22Rv1 (cell line): ENCODE results near the gene ANKRD6.

ENCODE experiments used
- H3K27ac ChIP-seq: fragments of 450-650 bp; 2 replicates; pipeline ENCODE4 v1.5.1; 2017
- CTCF ChIP-seq: fragments of 450-650 bp; IDR thresholded peaks from 2 replicates; pipeline ENCODE4 v1.5.1; 2017; ENCODE audit warnings: mild to moderate bottlenecking
- ZFX ChIP-seq: fragments of 450-650 bp; IDR thresholded peaks from 2 replicates; pipeline ENCODE4 v1.6.1; 2017; ENCODE audit warnings: antibody characterized with exemption, borderline replicate concordance

Gene ANKRD6

GRCh38 chr6:89432875-89433251 lies at the start of gene ANKRD6:
Gene ANKRD6, plus strand, starts transcription at chr6:89433152. Its CDS starts 133,825 bp downstream, at chr6:89566977.
- H3K27ac ChIP-seq, result no peak within 1 kb of the TSS
- peak; percentile 98 for TF ChIP-seq CTCF
- TF ChIP-seq ZFX, result no peak

GRCh38 chr6:89385156-89385667 lies 47.7 kb upstream of the ANKRD6 start:
- TF ChIP-seq CTCF (no peak), ZFX (no peak)
- no peak overlapping the region for H3K27ac ChIP-seq

DNA sequence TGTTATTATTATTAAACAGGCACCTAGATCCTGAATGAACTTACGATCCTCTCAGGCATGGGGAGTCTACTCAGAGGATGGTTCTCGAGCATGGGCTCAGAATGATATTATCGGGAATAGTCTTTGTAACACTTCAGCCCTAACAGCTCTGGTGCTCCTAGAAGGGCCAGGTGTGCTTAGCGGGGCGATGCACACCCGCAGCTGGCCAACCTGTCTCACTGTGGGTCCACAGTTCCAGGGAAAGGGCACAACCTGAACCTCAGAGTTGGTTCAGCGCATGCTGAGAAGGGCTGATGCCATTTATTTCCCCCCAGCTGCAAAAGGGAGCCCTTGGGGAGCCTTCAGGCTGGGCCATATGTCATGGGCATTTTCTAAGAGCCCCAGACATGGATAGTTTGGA lies 47.1 kb upstream of the ANKRD6 start:
- H3K27ac ChIP-seq, result no peak overlapping the region
- no peak for TF ChIP-seq CTCF
- no peak for TF ChIP-seq ZFX

- TF ChIP-seq ZFX, result no peak
- TF ChIP-seq CTCF, result no peak
Observed at GRCh38 chr6:89386917-89387491, 45.9 kb upstream of the ANKRD6 start.

DNA sequence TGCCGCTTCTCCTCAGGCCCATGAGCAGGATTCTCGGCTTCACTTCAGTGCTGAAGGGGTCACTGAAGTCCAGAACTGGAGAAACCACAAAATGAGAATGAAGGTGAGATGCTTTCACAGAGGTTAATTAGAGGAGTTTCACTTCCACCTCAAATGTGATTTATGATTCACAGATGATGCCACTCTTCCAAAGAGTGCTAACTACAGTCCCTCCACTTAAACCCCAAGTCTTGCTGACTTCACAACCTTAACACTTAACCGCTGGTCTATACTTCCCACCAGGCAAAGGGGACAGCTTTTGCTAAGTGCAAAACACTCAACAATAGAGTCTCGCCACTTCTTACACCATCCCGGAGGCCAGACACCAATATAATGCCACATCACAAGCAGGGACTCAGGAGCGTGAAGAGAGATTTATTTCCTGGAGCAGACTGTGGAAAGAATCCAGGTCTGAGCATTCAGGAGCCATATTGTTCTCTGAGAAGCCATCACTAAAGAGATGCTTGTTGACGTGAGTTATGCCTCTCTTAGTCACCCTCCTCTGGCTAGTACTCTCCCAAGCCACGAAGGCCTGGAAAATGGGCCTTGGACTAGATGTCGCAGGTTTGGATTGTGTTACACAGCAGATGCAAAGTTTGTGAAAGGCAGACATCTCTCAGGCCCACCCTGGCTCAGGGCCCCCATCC lies 45.3 kb upstream of the ANKRD6 start:
- TF ChIP-seq CTCF, result no peak
- TF ChIP-seq ZFX, result no peak

More at GRCh38 chr6:89386917-89387491, 45.9 kb upstream of the ANKRD6 start:
- no peak overlapping the region for H3K27ac ChIP-seq

DNA sequence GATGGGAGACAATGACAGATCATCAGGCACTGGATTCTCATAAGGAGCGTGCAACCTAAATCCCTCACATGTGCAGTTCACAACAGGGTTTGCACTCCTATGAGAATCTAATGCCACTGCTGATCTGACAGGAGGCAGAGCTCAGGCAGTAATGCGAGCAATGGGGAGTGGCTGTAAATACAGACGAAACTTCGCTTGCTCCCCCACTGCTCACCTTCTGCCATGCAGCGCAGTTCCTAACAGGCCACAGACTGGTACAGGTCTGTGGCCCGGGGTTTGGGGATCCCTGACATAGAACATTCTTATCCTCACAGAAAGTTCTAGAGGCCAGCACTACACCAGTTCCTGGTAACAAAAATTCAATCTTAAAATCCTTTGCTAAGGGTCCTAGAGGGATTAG lies 44.1 kb upstream of the ANKRD6 start:
- no peak for TF ChIP-seq CTCF
- no peak overlapping the region for H3K27ac ChIP-seq

More for the DNA sequence above, 45.3 kb upstream of the ANKRD6 start:
- no peak overlapping the region for H3K27ac ChIP-seq

DNA sequence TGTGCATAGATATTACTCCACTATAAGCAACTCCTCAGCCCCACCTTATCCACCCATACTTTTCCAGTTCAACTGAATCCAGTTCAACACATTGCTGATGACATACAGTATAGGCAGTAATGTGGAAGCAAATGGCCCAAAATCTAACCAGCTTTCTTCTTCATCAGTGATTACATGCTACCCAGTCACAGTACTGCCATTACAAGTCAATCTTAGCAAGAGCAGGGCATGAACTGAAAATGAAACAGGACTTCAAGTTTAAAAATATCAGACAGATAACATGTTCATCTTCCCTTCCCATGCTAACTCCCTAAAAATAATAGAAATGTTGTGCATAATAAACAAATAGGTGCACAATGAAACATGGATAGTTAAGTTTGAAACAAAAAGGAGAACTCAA lies 40.1 kb upstream of the ANKRD6 start:
- no peak for TF ChIP-seq ZFX
- no peak for TF ChIP-seq CTCF
- no peak overlapping the region for H3K27ac ChIP-seq
